HCT116 (cell line): Measurements from ENCODE around the gene DBF4. TPM values are rescaled to one million over a fixed set of nuclear protein-coding genes. Genes with fewer than 3 reads are reported as not detected.
A peak's percentile ranks its signal among the peaks of the same experiment; 100 is the strongest.
"Not testable (repeated sequence)": the region's sequence is repeated elsewhere in the genome, so short reads cannot be mapped to it uniquely, and the experiment has no call there.

Experiments used
- ATAC-seq: fragments of 200-7000 bp; cut with Tn5 transposase; 2 replicates; pipeline ENCODE4 v1.9.1; 2020; ENCODE audit warnings: mild to moderate bottlenecking, moderate library complexity
- BruUV-seq: library from RNA; stranded (reverse); fragments of 400-500 nt; replicated peaks from 2 replicates; lab custom pipeline; 2021; lab: Mats Ljungman, UMichigan
- CTCF ChIA-PET: fragments of 300-600 bp; sonication (Branson Sonifier 250); formaldehyde crosslinking; loops from one replicate; lab custom pipeline; 2021; ENCODE audit warnings: antibody characterized with exemption; lab: Charles Lee
- POLR2A ChIA-PET: fragments of 300-600, 350-600 bp; sonication (Branson Sonifier 250); formaldehyde crosslinking; loops from one replicate; lab custom pipeline; 2021; ENCODE audit warnings: antibody characterized with exemption; lab: Charles Lee
- RAD21 ChIA-PET, 2 experiments: fragments of 300-600 bp; sonication (Branson Sonifier 250); formaldehyde crosslinking; loops; one replicate each; lab custom pipeline; 2023; ENCODE audit warnings: low total read pairs in 2 of 2; ENCODE audit not compliant: uncharacterized antibody in 2 of 2, unreplicated experiment in 2 of 2, low non-redundant PET in 1 of 2; lab: Charles Lee
- DNase-seq: peaks from one replicate; pipeline ENCODE4 v3.0.0-alpha.2; 2010; ENCODE audit warnings: low read depth, low spot score
- H2AFZ ChIP-seq: fragments of 200-600 bp; shearing (Covaris generic), sonication (generic); 2 replicates; pipeline ENCODE4 v1.6.1; 2017; ENCODE audit warnings: low read depth, mixed run types, mixed read lengths, antibody characterized with exemption, low read length; ENCODE audit not compliant: poor library complexity, severe bottlenecking
- H3K27ac ChIP-seq: 2 replicates; pipeline ENCODE4 v1.5.1; 2012; ENCODE audit warnings: low read depth, low read length
- H3K27me3 ChIP-seq: fragments of 200-600 bp; sonication (generic); 2 replicates; pipeline ENCODE4 v1.6.1; 2016; ENCODE audit warnings: mixed run types, low read length, mixed read lengths; ENCODE audit not compliant: insufficient read depth
- H3K36me3 ChIP-seq, 2 experiments: fragments of 200-500 bp in 1 of 2; fragments of 200-600 bp in 1 of 2; sonication (Bioruptor generic) in 1 of 2; sonication (generic) in 1 of 2; 2 replicates each; pipeline versions ENCODE4 v1.5.1 to v1.6.1; 2014 to 2016; ENCODE audit warnings: low read length in 2 of 2, inconsistent platforms in 1 of 2, mixed read lengths in 1 of 2, mixed run types in 1 of 2; ENCODE audit not compliant: insufficient read depth in 2 of 2, control insufficient read depth in 1 of 2
- H3K4me1 ChIP-seq, 2 experiments: fragments of 200-600 bp in 1 of 2; sonication (generic) in 1 of 2; 2 replicates each; pipeline versions ENCODE4 v1.5.1 to v1.6.1; 2012 to 2017; ENCODE audit warnings: low read length in 2 of 2, inconsistent platforms in 1 of 2, mild to moderate bottlenecking in 1 of 2, mixed read lengths in 1 of 2, mixed run types in 1 of 2, moderate library complexity in 1 of 2; ENCODE audit not compliant: insufficient read depth in 2 of 2, control insufficient read depth in 1 of 2
- H3K4me2 ChIP-seq: fragments of 200-600 bp; sonication (generic); 2 replicates; pipeline ENCODE4 v1.6.1; 2017; ENCODE audit warnings: mixed run types, low read length, mixed read lengths
- H3K4me3 ChIP-seq, 2 experiments: fragments of 200-600 bp in 1 of 2; sonication (generic) in 1 of 2; replicated peaks in 1 of 2; 2 replicates each; pipeline ENCODE4 v1.5.1; 2011 to 2016; ENCODE audit warnings: low read length in 2 of 2, control low read depth in 1 of 2, low read depth in 1 of 2, mild to moderate bottlenecking in 1 of 2, mixed read lengths in 1 of 2, mixed run types in 1 of 2
- H3K79me2 ChIP-seq: fragments of 200-600 bp; sonication (generic); 2 replicates; pipeline ENCODE4 v1.6.1; 2017; ENCODE audit warnings: mild to moderate bottlenecking, mixed run types, low read length, moderate library complexity, mixed read lengths; ENCODE audit not compliant: insufficient read depth
- H3K9ac ChIP-seq: fragments of 200-600 bp; sonication (generic); 2 replicates; pipeline ENCODE4 v1.6.1; 2016; ENCODE audit warnings: low read length, mixed read lengths
- H3K9me2 ChIP-seq: fragments of 200-600 bp; sonication (generic), shearing (Covaris generic); 2 replicates; pipeline ENCODE4 v1.6.1; 2017; ENCODE audit warnings: mixed run types, mild to moderate bottlenecking, moderate library complexity; ENCODE audit not compliant: insufficient read depth
- H3K9me3 ChIP-seq, 2 experiments: fragments of 200-500 bp in 1 of 2; fragments of 200-600 bp in 1 of 2; sonication (Bioruptor generic) in 1 of 2; sonication (generic) in 1 of 2; 2 replicates each; pipeline ENCODE4 v1.6.1; 2014 to 2017; ENCODE audit warnings: low read length in 2 of 2, mixed read lengths in 2 of 2, inconsistent platforms in 1 of 2, low read depth in 1 of 2, mild to moderate bottlenecking in 1 of 2, mixed run types in 1 of 2, moderate library complexity in 1 of 2; ENCODE audit not compliant: control insufficient read depth in 1 of 2, insufficient read depth in 1 of 2
- H4K20me1 ChIP-seq: fragments of 200-600 bp; sonication (generic), shearing (Covaris generic); 2 replicates; pipeline ENCODE4 v1.6.1; 2017; ENCODE audit warnings: mixed run types, mild to moderate bottlenecking, moderate library complexity; ENCODE audit not compliant: insufficient read depth
- EGR1 ChIP-seq: IDR thresholded peaks from 2 replicates; pipeline ENCODE4 v1.6.1; 2012; ENCODE audit warnings: low read depth
- EZH2 ChIP-seq: fragments of 200-600 bp; sonication (generic); IDR thresholded peaks from 2 replicates; pipeline ENCODE4 v1.6.1; 2017; ENCODE audit warnings: antibody characterized with exemption, mixed run types
- POLR2AphosphoS5 ChIP-seq: IDR thresholded peaks from 2 replicates; pipeline ENCODE4 v1.6.1; 2011; ENCODE audit warnings: mild to moderate bottlenecking, low read depth, low read length, moderate library complexity
- SP1 ChIP-seq: IDR thresholded peaks from 2 replicates; pipeline ENCODE4 v1.6.1; 2012; ENCODE audit warnings: low read depth
- SRF ChIP-seq: IDR thresholded peaks from 2 replicates; pipeline ENCODE4 v1.6.1; 2012; ENCODE audit warnings: low read depth
- ZFX ChIP-seq: fragments of 450-650 bp; IDR thresholded peaks from 2 replicates; pipeline ENCODE4 v1.6.1; 2017
- intact Hi-C: fragments of 100-400 bp; cut with micrococcal nuclease; formaldehyde crosslinking; loops from 2 replicates; pipeline ENCODE4 v1.10.0; 2022
- total RNA-seq: library from RNA; stranded (reverse); gene quantifications from one replicate; pipeline ENCODE4 v1.2.1, GENCODE V29; 2021; ENCODE audit not compliant: unreplicated experiment
- TF ChIP-seq, protein P1 (sequence below): IDR thresholded peaks from 2 replicates; pipeline ENCODE4 v1.6.1; 2011; ENCODE audit warnings: mild to moderate bottlenecking, low read length, moderate library complexity; ENCODE audit not compliant: insufficient replicate concordance; ENCODE audit errors: extremely low read depth

The DBF4 gene
- total RNA-seq, 1 experiment from 2014 or later: 62.2 TPM

- TF ChIP-seq SP1 (peak; percentile 56), ZFX (peak; percentile 60), EZH2 (no peak), EGR1 (peak; percentile 37; the same call in 1 of the 2 replicates), SRF (no peak), POLR2AphosphoS5 (peak; percentile 92)
- TF ChIP-seq, protein P1, sequence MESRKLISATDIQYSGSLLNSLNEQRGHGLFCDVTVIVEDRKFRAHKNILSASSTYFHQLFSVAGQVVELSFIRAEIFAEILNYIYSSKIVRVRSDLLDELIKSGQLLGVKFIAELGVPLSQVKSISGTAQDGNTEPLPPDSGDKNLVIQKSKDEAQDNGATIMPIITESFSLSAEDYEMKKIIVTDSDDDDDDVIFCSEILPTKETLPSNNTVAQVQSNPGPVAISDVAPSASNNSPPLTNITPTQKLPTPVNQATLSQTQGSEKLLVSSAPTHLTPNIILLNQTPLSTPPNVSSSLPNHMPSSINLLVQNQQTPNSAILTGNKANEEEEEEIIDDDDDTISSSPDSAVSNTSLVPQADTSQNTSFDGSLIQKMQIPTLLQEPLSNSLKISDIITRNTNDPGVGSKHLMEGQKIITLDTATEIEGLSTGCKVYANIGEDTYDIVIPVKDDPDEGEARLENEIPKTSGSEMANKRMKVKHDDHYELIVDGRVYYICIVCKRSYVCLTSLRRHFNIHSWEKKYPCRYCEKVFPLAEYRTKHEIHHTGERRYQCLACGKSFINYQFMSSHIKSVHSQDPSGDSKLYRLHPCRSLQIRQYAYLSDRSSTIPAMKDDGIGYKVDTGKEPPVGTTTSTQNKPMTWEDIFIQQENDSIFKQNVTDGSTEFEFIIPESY: peak; percentile 38
These were observed at the start of gene DBF4, which contains the start of gene SLC25A40 (continued) for GRCh38 chr7:87876040-87876868.

GRCh38 chr7:87828383-87828782 is 47.9 kb upstream of the DBF4 start:
- not testable (repeated sequence) for H3K4me2 ChIP-seq

More at GRCh38 chr7:87828383-87828782, 47.9 kb upstream of the DBF4 start:
- H3K36me3 ChIP-seq, RAD21 ChIA-PET, H3K4me3 ChIP-seq, H2AFZ ChIP-seq, H3K9me3 ChIP-seq, intact Hi-C loops, H3K9me2 ChIP-seq, CTCF ChIA-PET, POLR2A ChIA-PET, H3K27me3 ChIP-seq, H3K79me2 ChIP-seq, ATAC-seq, H3K9ac ChIP-seq, H3K4me1 ChIP-seq, DNase-seq, BruUV-seq, H3K27ac ChIP-seq, H4K20me1 ChIP-seq: not testable (repeated sequence)
